CD4-positive, alpha-beta T cell treated with Interleukin-12 subunit alpha and Interleukin-12 subunit beta, for 1 hour (primary cell): ENCODE measurements around the gene RNF39.
A peak's percentile ranks its signal among the peaks of the same experiment; 100 is the strongest.
"Not testable (repeated sequence)": the region's sequence is repeated elsewhere in the genome, so short reads cannot be mapped to it uniquely, and the experiment has no call there.

ENCODE experiments used
- DNase-seq: peaks from one replicate; pipeline ENCODE4 v3.0.0-alpha.2; 2020

The RNF39 gene

GRCh38 chr6:30075094-30075789 is at the start of gene RNF39:
Gene RNF39, minus strand, starts transcription at chr6:30075769. Its CDS starts 184 bp downstream, at chr6:30075585.
- no peak for DNase-seq

- DNase-seq: no peak
These were observed 46.9 kb upstream of the RNF39 start for GRCh38 chr6:30122515-30122914.

- DNase-seq: no peak
These were observed 46.1 kb upstream of the RNF39 start for GRCh38 chr6:30121446-30122366.

GRCh38 chr6:30118691-30119090 is 43.1 kb upstream of the RNF39 start:
- DNase-seq: not testable (repeated sequence)

- no peak for DNase-seq
These were observed 41.2 kb upstream of the RNF39 start for GRCh38 chr6:30116724-30117123.

GRCh38 chr6:30113841-30114240 is 38.3 kb upstream of the RNF39 start:
- no peak for DNase-seq

- DNase-seq: no peak
These were observed 37.6 kb upstream of the RNF39 start, which contains the start of gene TRIM31 for GRCh38 chr6:30113003-30113759. Gene TRIM31, minus strand, starts transcription at chr6:30113090. Its CDS starts 285 bp downstream, at chr6:30112805.

- DNase-seq: no peak
These were observed 36.9 kb upstream of the RNF39 start for GRCh38 chr6:30112402-30112994.

GRCh38 chr6:30111266-30111856 is 35.8 kb upstream of the RNF39 start:
- DNase-seq: no peak

GRCh38 chr6:30104661-30105060 is 29.1 kb upstream of the RNF39 start:
- DNase-seq: no peak

- no peak for DNase-seq
These were observed 28.3 kb upstream of the RNF39 start for GRCh38 chr6:30103872-30104179.

- peak; percentile 87 for DNase-seq
These were observed 27.7 kb upstream of the RNF39 start for GRCh38 chr6:30102970-30103871.

- DNase-seq: no peak
These were observed 26.9 kb upstream of the RNF39 start for GRCh38 chr6:30102414-30102969.

GRCh38 chr6:30101444-30102413 is 26.2 kb upstream of the RNF39 start:
- DNase-seq: peak; percentile 72

- peak; percentile 18 for DNase-seq
These were observed 25.2 kb upstream of the RNF39 start for GRCh38 chr6:30100585-30101443.

- no peak for DNase-seq
These were observed 24.6 kb upstream of the RNF39 start for GRCh38 chr6:30100154-30100553.

GRCh38 chr6:30097902-30098768 is 22.6 kb upstream of the RNF39 start:
- no peak for DNase-seq

- DNase-seq: no peak
These were observed 21.3 kb upstream of the RNF39 start for GRCh38 chr6:30096829-30097228.
